GM23338 (cell line): ENCODE data around the gene ABHD12. TPM values are rescaled to one million over a fixed set of nuclear protein-coding genes. Genes with fewer than 3 reads are reported as not detected.

Experiments
- ATAC-seq: fragments of 200-7000 bp; cut with Tn5 transposase; 3 replicates; pipeline ENCODE4 v1.9.1; 2020
- DNase-seq: peaks from one replicate; pipeline ENCODE4 v3.0.0-alpha.2; 2015; ENCODE audit warnings: low spot score
- H2AFZ ChIP-seq: fragments of 200-600 bp; sonication (generic); 2 replicates; pipeline ENCODE4 v1.8.0; 2016; ENCODE audit warnings: antibody characterized with exemption, mild to moderate bottlenecking, moderate library complexity
- H3F3A ChIP-seq: fragments of 200-600 bp; sonication (generic); replicated peaks from 2 replicates; pipeline ENCODE4 v1.8.0; 2017; ENCODE audit warnings: antibody characterized with exemption, mixed run types, low read depth
- H3K27ac ChIP-seq: fragments of 200-600 bp; sonication (generic); 2 replicates; pipeline ENCODE4 v1.6.1; 2016; ENCODE audit warnings: low read depth
- H3K27me3 ChIP-seq: fragments of 200-600 bp; sonication (generic); 2 replicates; pipeline ENCODE4 v1.8.0; 2016; ENCODE audit warnings: mild to moderate bottlenecking, mixed run types, moderate library complexity; ENCODE audit not compliant: insufficient read depth
- H3K36me3 ChIP-seq: fragments of 200-600 bp; sonication (generic); 2 replicates; pipeline ENCODE4 v1.8.0; 2016; ENCODE audit warnings: mild to moderate bottlenecking; ENCODE audit not compliant: insufficient read depth
- H3K4me1 ChIP-seq: fragments of 200-600 bp; sonication (generic); 2 replicates; pipeline ENCODE4 v1.8.0; 2016; ENCODE audit warnings: mild to moderate bottlenecking, moderate library complexity; ENCODE audit not compliant: insufficient read depth
- H3K4me2 ChIP-seq: fragments of 200-600 bp; sonication (generic); 2 replicates; pipeline ENCODE4 v1.7.1; 2017; ENCODE audit warnings: mixed run types
- H3K4me3 ChIP-seq: fragments of 200-600 bp; sonication (generic); 2 replicates; pipeline ENCODE4 v1.6.1; 2016; ENCODE audit warnings: mixed run types
- H3K79me2 ChIP-seq: fragments of 200-600 bp; sonication (generic); replicated peaks from 2 replicates; pipeline ENCODE4 v1.8.0; 2017; ENCODE audit warnings: mild to moderate bottlenecking; ENCODE audit not compliant: insufficient read depth
- H3K9me2 ChIP-seq: fragments of 200-600 bp; sonication (generic); 2 replicates; pipeline ENCODE4 v1.8.0; 2017; ENCODE audit not compliant: insufficient read depth
- H4K20me1 ChIP-seq: fragments of 200-600 bp; sonication (generic); replicated peaks from 2 replicates; pipeline ENCODE4 v1.8.0; 2017; ENCODE audit warnings: mild to moderate bottlenecking; ENCODE audit not compliant: insufficient read depth
- H3K27ac Mint-ChIP-seq: 2 replicates; pipeline ENCODE4 v1.8.0; 2020; ENCODE audit warnings: inconsistent platforms, mild to moderate bottlenecking, moderate library complexity, mixed read lengths
- H3K27me3 Mint-ChIP-seq: 3 replicates; pipeline ENCODE4 v1.8.0; 2022; ENCODE audit warnings: low read depth, mild to moderate bottlenecking, moderate library complexity, mixed read lengths, inconsistent platforms; ENCODE audit not compliant: insufficient read depth, poor library complexity
- H3K36me3 Mint-ChIP-seq: 3 replicates; pipeline ENCODE4 v1.8.0; 2021; ENCODE audit warnings: low read depth, mild to moderate bottlenecking, inconsistent platforms, moderate library complexity, mixed read lengths
- H3K4me1 Mint-ChIP-seq: 3 replicates; pipeline ENCODE4 v1.8.0; 2020; ENCODE audit warnings: mild to moderate bottlenecking, inconsistent platforms, mixed read lengths
- H3K4me3 Mint-ChIP-seq: 3 replicates; pipeline ENCODE4 v1.8.0; 2021; ENCODE audit warnings: moderate library complexity, mild to moderate bottlenecking, inconsistent platforms, mixed read lengths
- H3K9me3 Mint-ChIP-seq: 3 replicates; pipeline ENCODE4 v1.8.0; 2020; ENCODE audit warnings: moderate library complexity, mild to moderate bottlenecking, inconsistent platforms, mixed read lengths
- CREB1 ChIP-seq: fragments of 250-450 bp; sonication (Bioruptor Pico); IDR thresholded peaks from 2 replicates; pipeline ENCODE4 v1.5.0; 2020; ENCODE audit warnings: low read depth, mild to moderate bottlenecking, moderate library complexity
- EZH2phosphoT487 ChIP-seq: fragments of 200-600 bp; sonication (generic); IDR thresholded peaks from one replicate; pipeline ENCODE4 v1.8.1; 2018; ENCODE audit warnings: antibody characterized with exemption; ENCODE audit not compliant: unreplicated experiment
- JUNB ChIP-seq: IDR thresholded peaks from one replicate; pipeline ENCODE4 v1.6.1; 2016; ENCODE audit warnings: antibody characterized with exemption; ENCODE audit not compliant: unreplicated experiment
- NANOG ChIP-seq: IDR thresholded peaks from 2 replicates; pipeline ENCODE4 v1.6.1; 2016; ENCODE audit warnings: antibody characterized with exemption, borderline replicate concordance
- POLR2AphosphoS5 ChIP-seq: IDR thresholded peaks from 2 replicates; pipeline ENCODE4 v1.6.1; 2016; ENCODE audit warnings: antibody characterized with exemption, low read depth
- REST ChIP-seq: IDR thresholded peaks from one replicate; pipeline ENCODE4 v1.6.1; 2018; ENCODE audit warnings: antibody characterized with exemption; ENCODE audit not compliant: unreplicated experiment
- STAT1 ChIP-seq: IDR thresholded peaks from one replicate; pipeline ENCODE4 v1.6.1; 2016; ENCODE audit warnings: antibody characterized with exemption; ENCODE audit not compliant: unreplicated experiment
- ZNF114 ChIP-seq: fragments of 250-450 bp; sonication (Bioruptor Pico); IDR thresholded peaks from 2 replicates; pipeline ENCODE4 v1.5.0; 2020; ENCODE audit warnings: mild to moderate bottlenecking, moderate library complexity
- ZNF331 ChIP-seq: fragments of 250-450 bp; sonication (Bioruptor Pico); IDR thresholded peaks from 2 replicates; pipeline ENCODE4 v1.5.0; 2020; ENCODE audit warnings: low read depth, mild to moderate bottlenecking, moderate library complexity
- ZNF462 ChIP-seq: fragments of 250-450 bp; sonication (Bioruptor Pico); IDR thresholded peaks from 2 replicates; pipeline ENCODE4 v1.5.0; 2020; ENCODE audit warnings: mild to moderate bottlenecking, moderate library complexity
- polyA plus RNA-seq: library from polyadenylated mRNA; unstranded; fragments of >200 nt; fragmentation: Nextera tagmentation; extraction: Ambion mirVana; gene quantifications from 2 replicates; pipeline ENCODE4 v1.2.1, GENCODE V29; 2016
- total RNA-seq: library from RNA; depleted of rRNA; stranded (reverse); fragments of >200 nt; shearing (Covaris generic); gene quantifications from 2 replicates; pipeline ENCODE4 v1.2.3, GENCODE V29; 2014
- TF ChIP-seq, protein P1 (sequence below): IDR thresholded peaks from 2 replicates; pipeline ENCODE4 v1.6.1; 2016; ENCODE audit warnings: antibody characterized with exemption

ABHD12 gene
- total and polyA plus RNA-seq, 2 experiments from 2014 or later: 40.2 to 57.8 TPM

GRCh38 chr20:25251019-25251418 is 139.6 kb downstream of the ABHD12 start (continued):
- no peak for TF ChIP-seq ZNF462 (CRISPR knock-in tag)

DNA sequence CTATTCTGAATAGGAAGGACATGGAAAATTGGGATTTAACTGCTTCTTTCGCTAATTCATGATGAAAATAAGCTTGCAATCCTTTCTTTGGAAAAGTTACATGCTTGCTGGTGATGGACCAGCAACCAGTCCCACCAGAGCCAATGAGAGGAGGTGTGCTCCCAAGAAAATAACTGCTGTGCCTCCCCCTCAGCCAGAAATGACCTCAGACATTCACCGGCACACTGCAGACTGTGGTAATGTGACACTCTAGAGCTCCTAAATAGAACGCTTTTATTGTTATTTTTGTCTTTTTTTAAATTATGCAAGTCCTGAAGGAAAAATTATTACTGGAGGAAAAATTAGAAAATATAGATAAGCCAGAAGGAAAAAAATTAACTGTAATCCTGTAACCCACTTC is 140.1 kb downstream of the ABHD12 start:
- 0 out of 3 replicates have a peak overlapping the region, but pooled peaks have one; percentile 90 for H3K4me3 Mint-ChIP-seq
- H3K27me3 ChIP-seq: peaks cover 11% of the 10 kb centered on the region; the same call in 1 of the 2 replicates
- H3K9me3 Mint-ChIP-seq: no peaks in the 10 kb centered on the region; the same call in 2 of the 3 replicates
- H3K9me2 ChIP-seq: no peaks in the 10 kb centered on the region
- peaks cover 41% of the 10 kb centered on the region for H3K4me1 Mint-ChIP-seq
- H3K4me1 ChIP-seq: peaks cover 16% of the 10 kb centered on the region
- H2AFZ ChIP-seq: no peak overlapping the region
- H3K79me2 ChIP-seq: peaks cover 57% of the 10 kb centered on the region
- no peak overlapping the region for H3K27ac ChIP-seq
- H3K36me3 ChIP-seq: no peaks in the 10 kb centered on the region
- H4K20me1 ChIP-seq: peaks cover 35% of the 10 kb centered on the region
- ATAC-seq (no peak), DNase-seq (no peak)
- H3K4me3 ChIP-seq: no peak overlapping the region
- peaks cover 12% of the 10 kb centered on the region for H3K27me3 Mint-ChIP-seq
- peaks cover 3% of the 10 kb centered on the region; the same call in 2 of the 3 replicates for H3K36me3 Mint-ChIP-seq
- H3K27ac Mint-ChIP-seq: no peak overlapping the region
- H3K4me2 ChIP-seq: 0 out of 2 replicates have a peak overlapping the region, but pooled peaks have one; percentile 85
- 0 out of 2 replicates have a peak, but pooled peaks cover 7% of the 10 kb centered on the region for H3F3A ChIP-seq
- no peak for TF ChIP-seq EZH2phosphoT487
- no peak for TF ChIP-seq STAT1
- TF ChIP-seq CREB1 (CRISPR knock-in tag): no peak
- no peak for TF ChIP-seq NANOG
- no peak for TF ChIP-seq POLR2AphosphoS5
- no peak for TF ChIP-seq ZNF114 (CRISPR knock-in tag)
- TF ChIP-seq JUNB: no peak
- TF ChIP-seq, protein P1, sequence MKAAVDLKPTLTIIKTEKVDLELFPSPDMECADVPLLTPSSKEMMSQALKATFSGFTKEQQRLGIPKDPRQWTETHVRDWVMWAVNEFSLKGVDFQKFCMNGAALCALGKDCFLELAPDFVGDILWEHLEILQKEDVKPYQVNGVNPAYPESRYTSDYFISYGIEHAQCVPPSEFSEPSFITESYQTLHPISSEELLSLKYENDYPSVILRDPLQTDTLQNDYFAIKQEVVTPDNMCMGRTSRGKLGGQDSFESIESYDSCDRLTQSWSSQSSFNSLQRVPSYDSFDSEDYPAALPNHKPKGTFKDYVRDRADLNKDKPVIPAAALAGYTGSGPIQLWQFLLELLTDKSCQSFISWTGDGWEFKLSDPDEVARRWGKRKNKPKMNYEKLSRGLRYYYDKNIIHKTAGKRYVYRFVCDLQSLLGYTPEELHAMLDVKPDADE: no peak
- no peak for TF ChIP-seq ZNF331 (CRISPR knock-in tag)
- TF ChIP-seq REST: no peak
